ENCODE data around the gene CLIC3.

DNA sequence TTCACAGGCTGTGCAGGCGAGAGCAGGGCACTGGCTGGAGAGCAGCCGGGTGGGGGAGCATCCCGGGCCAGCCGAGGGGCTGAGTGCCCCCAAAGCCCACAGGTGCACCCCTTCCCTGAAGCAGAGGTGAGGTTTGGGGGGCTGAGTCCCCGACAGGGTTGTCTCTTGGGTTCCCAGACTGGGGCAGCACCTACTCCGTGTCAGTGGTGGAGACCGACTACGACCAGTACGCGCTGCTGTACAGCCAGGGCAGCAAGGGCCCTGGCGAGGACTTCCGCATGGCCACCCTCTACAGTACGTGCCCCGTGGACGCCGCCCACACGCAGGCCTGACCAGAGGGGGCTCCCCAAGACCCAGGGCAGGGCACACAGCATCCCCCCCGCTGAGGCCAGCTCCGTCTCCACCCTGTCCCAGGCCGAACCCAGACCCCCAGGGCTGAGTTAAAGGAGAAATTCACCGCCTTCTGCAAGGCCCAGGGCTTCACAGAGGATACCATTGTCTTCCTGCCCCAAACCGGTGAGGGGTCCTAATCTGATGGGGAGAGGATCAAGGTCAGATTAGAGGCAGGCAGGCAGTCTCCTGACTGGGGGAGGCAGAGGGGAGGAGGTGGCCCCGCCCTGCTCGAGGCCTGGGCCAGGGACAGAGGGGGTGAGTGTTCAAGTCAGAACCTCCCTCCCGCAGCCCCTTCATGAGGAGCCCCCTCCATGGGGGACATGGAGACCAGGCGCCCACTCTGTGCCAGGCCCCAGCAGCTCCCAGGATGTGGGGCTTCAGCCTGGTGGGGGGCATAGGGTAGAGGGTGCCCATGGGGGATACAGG lies 16.4 kb downstream of the CLIC3 start:
- TF ChIP-seq, protein P1, sequence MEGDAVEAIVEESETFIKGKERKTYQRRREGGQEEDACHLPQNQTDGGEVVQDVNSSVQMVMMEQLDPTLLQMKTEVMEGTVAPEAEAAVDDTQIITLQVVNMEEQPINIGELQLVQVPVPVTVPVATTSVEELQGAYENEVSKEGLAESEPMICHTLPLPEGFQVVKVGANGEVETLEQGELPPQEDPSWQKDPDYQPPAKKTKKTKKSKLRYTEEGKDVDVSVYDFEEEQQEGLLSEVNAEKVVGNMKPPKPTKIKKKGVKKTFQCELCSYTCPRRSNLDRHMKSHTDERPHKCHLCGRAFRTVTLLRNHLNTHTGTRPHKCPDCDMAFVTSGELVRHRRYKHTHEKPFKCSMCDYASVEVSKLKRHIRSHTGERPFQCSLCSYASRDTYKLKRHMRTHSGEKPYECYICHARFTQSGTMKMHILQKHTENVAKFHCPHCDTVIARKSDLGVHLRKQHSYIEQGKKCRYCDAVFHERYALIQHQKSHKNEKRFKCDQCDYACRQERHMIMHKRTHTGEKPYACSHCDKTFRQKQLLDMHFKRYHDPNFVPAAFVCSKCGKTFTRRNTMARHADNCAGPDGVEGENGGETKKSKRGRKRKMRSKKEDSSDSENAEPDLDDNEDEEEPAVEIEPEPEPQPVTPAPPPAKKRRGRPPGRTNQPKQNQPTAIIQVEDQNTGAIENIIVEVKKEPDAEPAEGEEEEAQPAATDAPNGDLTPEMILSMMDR (IDR thresholded peaks at IDR 0.05), result no peak
- no peak for TF ChIP-seq POLR2A (IDR thresholded peaks at IDR 0.05)
